Measurements from ENCODE around the gene CABLES2.

Gene CABLES2

GRCh38 chr20:62405108-62405980 is 1.7 kb downstream of the CABLES2 start:
- peaks cover 21% of the 10 kb centered on the region for H3K27me3 ChIP-seq (ENCODE audit: control insufficient read depth, insufficient read depth, low read length)

GRCh38 chr20:62404761-62405107 is 2.4 kb downstream of the CABLES2 start:
- Histone ChIP-seq H3K4me3 (ENCODE audit: low read length) (no peak overlapping the region), H3K27me3 (ENCODE audit: control insufficient read depth, insufficient read depth, low read length) (peaks cover 19% of the 10 kb centered on the region), H3K4me1 (ENCODE audit: control insufficient read depth, low read depth, low read length) (peaks cover 6% of the 10 kb centered on the region), H3K36me3 (ENCODE audit: control insufficient read depth, low read depth, low read length) (no peaks in the 10 kb centered on the region), H3K27ac (ENCODE audit: low read length) (no peak overlapping the region), H3K9me3 (ENCODE audit: control insufficient read depth, low read depth, low read length) (no peaks in the 10 kb centered on the region), H3K9ac (ENCODE audit: low read length) (no peak overlapping the region)

More at GRCh38 chr20:62405108-62405980, 1.7 kb downstream of the CABLES2 start:
- no peaks in the 10 kb centered on the region for H3K36me3 ChIP-seq (ENCODE audit: control insufficient read depth, low read depth, low read length)
- H3K4me3 ChIP-seq (ENCODE audit: low read length) = no peak overlapping the region
- H3K4me1 ChIP-seq (ENCODE audit: control insufficient read depth, low read depth, low read length) = peaks cover 7% of the 10 kb centered on the region
- no peak overlapping the region for H3K9ac ChIP-seq (ENCODE audit: low read length)
- no peaks in the 10 kb centered on the region for H3K9me3 ChIP-seq (ENCODE audit: control insufficient read depth, low read depth, low read length)
- H3K27ac ChIP-seq (ENCODE audit: low read length) = no peak overlapping the region

GRCh38 chr20:62404112-62404665 is 2.9 kb downstream of the CABLES2 start:
- H3K4me3 ChIP-seq (ENCODE audit: low read length) = no peak overlapping the region
- peaks cover 6% of the 10 kb centered on the region for H3K4me1 ChIP-seq (ENCODE audit: control insufficient read depth, low read depth, low read length)
- peaks cover 13% of the 10 kb centered on the region for H3K27me3 ChIP-seq (ENCODE audit: control insufficient read depth, insufficient read depth, low read length)
- H3K36me3 ChIP-seq (ENCODE audit: control insufficient read depth, low read depth, low read length) = no peaks in the 10 kb centered on the region
- H3K9me3 ChIP-seq (ENCODE audit: control insufficient read depth, low read depth, low read length) = no peaks in the 10 kb centered on the region
- H3K27ac ChIP-seq (ENCODE audit: low read length) = no peak overlapping the region
- H3K9ac ChIP-seq (ENCODE audit: low read length) = no peak overlapping the region

- no peak overlapping the region for H3K9ac ChIP-seq (ENCODE audit: low read length)
- peaks cover 6% of the 10 kb centered on the region for H3K4me1 ChIP-seq (ENCODE audit: control insufficient read depth, low read depth, low read length)
- no peaks in the 10 kb centered on the region for H3K36me3 ChIP-seq (ENCODE audit: control insufficient read depth, low read depth, low read length)
- no peak overlapping the region for H3K4me3 ChIP-seq (ENCODE audit: low read length)
- H3K27ac ChIP-seq (ENCODE audit: low read length) = no peak overlapping the region
- peaks cover 7% of the 10 kb centered on the region for H3K27me3 ChIP-seq (ENCODE audit: control insufficient read depth, insufficient read depth, low read length)
- no peaks in the 10 kb centered on the region for H3K9me3 ChIP-seq (ENCODE audit: control insufficient read depth, low read depth, low read length)
Observed at GRCh38 chr20:62403331-62403730, 3.8 kb downstream of the CABLES2 start.

GRCh38 chr20:62402456-62403150 is 4.5 kb downstream of the CABLES2 start:
- Histone ChIP-seq H3K27ac (ENCODE audit: low read length) (no peak overlapping the region), H3K27me3 (ENCODE audit: control insufficient read depth, insufficient read depth, low read length) (peaks cover under 1% of the 10 kb centered on the region), H3K4me1 (ENCODE audit: control insufficient read depth, low read depth, low read length) (peaks cover 6% of the 10 kb centered on the region), H3K9me3 (ENCODE audit: control insufficient read depth, low read depth, low read length) (no peaks in the 10 kb centered on the region), H3K36me3 (ENCODE audit: control insufficient read depth, low read depth, low read length) (no peaks in the 10 kb centered on the region), H3K4me3 (ENCODE audit: low read length) (no peak overlapping the region), H3K9ac (ENCODE audit: low read length) (no peak overlapping the region)

GRCh38 chr20:62401331-62401779 is 5.7 kb downstream of the CABLES2 start:
- H3K9me3 ChIP-seq (ENCODE audit: control insufficient read depth, low read depth, low read length) = no peaks in the 10 kb centered on the region
- no peaks in the 10 kb centered on the region for H3K27me3 ChIP-seq (ENCODE audit: control insufficient read depth, insufficient read depth, low read length)
- peaks cover 3% of the 10 kb centered on the region for H3K4me1 ChIP-seq (ENCODE audit: control insufficient read depth, low read depth, low read length)
- no peak overlapping the region for H3K9ac ChIP-seq (ENCODE audit: low read length)
- no peak overlapping the region for H3K27ac ChIP-seq (ENCODE audit: low read length)
- H3K36me3 ChIP-seq (ENCODE audit: control insufficient read depth, low read depth, low read length) = no peaks in the 10 kb centered on the region
- no peak overlapping the region for H3K4me3 ChIP-seq (ENCODE audit: low read length)

- Histone ChIP-seq H3K36me3 (ENCODE audit: control insufficient read depth, low read depth, low read length) (no peaks in the 10 kb centered on the region), H3K9ac (ENCODE audit: low read length) (no peak overlapping the region), H3K4me3 (ENCODE audit: low read length) (no peak overlapping the region), H3K4me1 (ENCODE audit: control insufficient read depth, low read depth, low read length) (no peaks in the 10 kb centered on the region), H3K9me3 (ENCODE audit: control insufficient read depth, low read depth, low read length) (no peaks in the 10 kb centered on the region), H3K27me3 (ENCODE audit: control insufficient read depth, insufficient read depth, low read length) (no peaks in the 10 kb centered on the region), H3K27ac (ENCODE audit: low read length) (no peak overlapping the region)
Observed at GRCh38 chr20:62400541-62400940, 6.5 kb downstream of the CABLES2 start.

- H3K4me3 ChIP-seq (ENCODE audit: low read length) = no peak overlapping the region
- no peaks in the 10 kb centered on the region for H3K27me3 ChIP-seq (ENCODE audit: control insufficient read depth, insufficient read depth, low read length)
- no peaks in the 10 kb centered on the region for H3K9me3 ChIP-seq (ENCODE audit: control insufficient read depth, low read depth, low read length)
- no peaks in the 10 kb centered on the region for H3K36me3 ChIP-seq (ENCODE audit: control insufficient read depth, low read depth, low read length)
- H3K27ac ChIP-seq (ENCODE audit: low read length) = no peak overlapping the region
- H3K4me1 ChIP-seq (ENCODE audit: control insufficient read depth, low read depth, low read length) = no peaks in the 10 kb centered on the region
- no peak overlapping the region for H3K9ac ChIP-seq (ENCODE audit: low read length)
Observed at GRCh38 chr20:62400021-62400420, 7.1 kb downstream of the CABLES2 start.

GRCh38 chr20:62398120-62398821 is 8.8 kb downstream of the CABLES2 start:
- Histone ChIP-seq H3K4me3 (ENCODE audit: low read length) (no peak overlapping the region), H3K36me3 (ENCODE audit: control insufficient read depth, low read depth, low read length) (no peaks in the 10 kb centered on the region), H3K27me3 (ENCODE audit: control insufficient read depth, insufficient read depth, low read length) (no peaks in the 10 kb centered on the region), H3K9me3 (ENCODE audit: control insufficient read depth, low read depth, low read length) (no peaks in the 10 kb centered on the region), H3K4me1 (ENCODE audit: control insufficient read depth, low read depth, low read length) (no peaks in the 10 kb centered on the region), H3K27ac (ENCODE audit: low read length) (no peak overlapping the region), H3K9ac (ENCODE audit: low read length) (no peak overlapping the region)

- H3K9me3 ChIP-seq (ENCODE audit: control insufficient read depth, low read depth, low read length) = no peaks in the 10 kb centered on the region
- no peaks in the 10 kb centered on the region for H3K27me3 ChIP-seq (ENCODE audit: control insufficient read depth, insufficient read depth, low read length)
- no peaks in the 10 kb centered on the region for H3K4me1 ChIP-seq (ENCODE audit: control insufficient read depth, low read depth, low read length)
- no peak overlapping the region for H3K4me3 ChIP-seq (ENCODE audit: low read length)
- H3K36me3 ChIP-seq (ENCODE audit: control insufficient read depth, low read depth, low read length) = no peaks in the 10 kb centered on the region
- no peak overlapping the region for H3K27ac ChIP-seq (ENCODE audit: low read length)
- H3K9ac ChIP-seq (ENCODE audit: low read length) = no peak overlapping the region
Observed at GRCh38 chr20:62396367-62397239, 10.5 kb downstream of the CABLES2 start.
